ENCODE results near the gene ZPBP.

The ZPBP gene, protein sequence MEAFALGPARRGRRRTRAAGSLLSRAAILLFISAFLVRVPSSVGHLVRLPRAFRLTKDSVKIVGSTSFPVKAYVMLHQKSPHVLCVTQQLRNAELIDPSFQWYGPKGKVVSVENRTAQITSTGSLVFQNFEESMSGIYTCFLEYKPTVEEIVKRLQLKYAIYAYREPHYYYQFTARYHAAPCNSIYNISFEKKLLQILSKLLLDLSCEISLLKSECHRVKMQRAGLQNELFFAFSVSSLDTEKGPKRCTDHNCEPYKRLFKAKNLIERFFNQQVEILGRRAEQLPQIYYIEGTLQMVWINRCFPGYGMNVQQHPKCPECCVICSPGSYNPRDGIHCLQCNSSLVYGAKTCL

GRCh38 chr7:50092579-50093491, at the start of gene ZPBP:
ZPBP (minus strand) TSS chr7:50093246; CDS start chr7:50093194, 52 bp downstream.
- DNase-seq (ENCODE audit: low read depth), result peak; percentile 11

GRCh38 chr7:50142425-50143017, 49.5 kb upstream of the ZPBP start:
- peak; percentile 15 for DNase-seq (ENCODE audit: low read depth)

DNA sequence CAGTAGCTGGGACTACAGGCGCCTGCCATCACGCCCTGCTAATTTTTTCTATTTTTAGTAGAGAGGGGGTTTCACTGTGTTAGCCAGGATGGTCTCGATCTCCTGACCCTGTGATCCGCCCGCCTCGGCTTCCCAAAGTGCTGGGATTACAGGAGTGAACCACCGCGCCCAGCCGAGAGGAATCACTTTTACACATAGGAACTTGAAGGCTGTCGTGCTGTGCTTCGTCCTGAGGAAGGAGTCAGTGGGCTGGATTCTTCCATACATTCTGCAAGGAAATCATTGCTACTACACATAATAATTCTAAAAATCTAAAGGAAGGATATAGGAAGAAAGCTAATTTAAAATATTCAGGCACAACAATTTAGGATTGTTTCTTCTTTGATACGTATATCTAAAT, 48.8 kb upstream of the ZPBP start:
- DNase-seq (ENCODE audit: low read depth), result no peak

DNA sequence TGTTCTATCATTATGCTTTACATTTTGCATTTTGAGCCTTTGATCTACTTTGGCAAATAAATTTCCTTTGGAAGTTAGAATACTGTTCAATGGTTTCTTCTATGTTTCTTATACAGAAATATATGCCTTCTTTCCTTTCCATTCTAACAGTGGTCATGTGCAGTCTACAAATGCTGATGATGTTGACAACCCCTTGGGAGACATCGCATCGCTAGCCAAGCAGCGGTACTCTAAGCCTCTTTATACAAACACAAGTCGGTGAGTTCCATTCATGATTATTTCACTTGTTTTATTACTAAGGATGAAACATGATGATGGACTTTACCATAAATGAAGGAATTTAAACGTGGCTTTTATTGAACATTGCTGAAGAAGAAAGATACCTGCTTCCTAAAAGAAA, 48.1 kb upstream of the ZPBP start:
- no peak for DNase-seq (ENCODE audit: low read depth)

GRCh38 chr7:50140688-50141087, 47.6 kb upstream of the ZPBP start:
- DNase-seq (ENCODE audit: low read depth), result no peak

GRCh38 chr7:50138101-50138500, 45.1 kb upstream of the ZPBP start:
- no peak for DNase-seq (ENCODE audit: low read depth)

- no peak for DNase-seq (ENCODE audit: low read depth)
Measured at GRCh38 chr7:50125766-50126165, 32.7 kb upstream of the ZPBP start.

DNA sequence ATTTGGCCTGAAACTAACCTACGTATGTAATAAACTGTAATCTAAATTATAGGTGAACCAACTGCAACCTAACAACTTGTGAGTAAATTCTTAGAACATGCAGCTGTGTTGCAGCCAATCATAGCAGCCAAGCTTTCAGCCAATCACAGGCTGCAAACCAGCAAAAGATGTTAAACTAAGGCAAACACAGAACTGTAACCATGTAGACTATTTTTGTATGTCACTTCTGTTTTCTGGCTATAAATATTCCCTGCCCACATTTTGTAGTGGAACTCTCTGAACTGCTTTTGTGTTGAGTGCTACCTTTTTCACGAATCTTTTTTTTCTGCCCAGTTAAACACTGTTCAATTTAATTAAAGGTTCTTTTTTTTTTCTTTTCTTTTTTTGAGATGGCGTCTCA, 28.2 kb upstream of the ZPBP start:
- DNase-seq (ENCODE audit: low read depth), result no peak

DNA sequence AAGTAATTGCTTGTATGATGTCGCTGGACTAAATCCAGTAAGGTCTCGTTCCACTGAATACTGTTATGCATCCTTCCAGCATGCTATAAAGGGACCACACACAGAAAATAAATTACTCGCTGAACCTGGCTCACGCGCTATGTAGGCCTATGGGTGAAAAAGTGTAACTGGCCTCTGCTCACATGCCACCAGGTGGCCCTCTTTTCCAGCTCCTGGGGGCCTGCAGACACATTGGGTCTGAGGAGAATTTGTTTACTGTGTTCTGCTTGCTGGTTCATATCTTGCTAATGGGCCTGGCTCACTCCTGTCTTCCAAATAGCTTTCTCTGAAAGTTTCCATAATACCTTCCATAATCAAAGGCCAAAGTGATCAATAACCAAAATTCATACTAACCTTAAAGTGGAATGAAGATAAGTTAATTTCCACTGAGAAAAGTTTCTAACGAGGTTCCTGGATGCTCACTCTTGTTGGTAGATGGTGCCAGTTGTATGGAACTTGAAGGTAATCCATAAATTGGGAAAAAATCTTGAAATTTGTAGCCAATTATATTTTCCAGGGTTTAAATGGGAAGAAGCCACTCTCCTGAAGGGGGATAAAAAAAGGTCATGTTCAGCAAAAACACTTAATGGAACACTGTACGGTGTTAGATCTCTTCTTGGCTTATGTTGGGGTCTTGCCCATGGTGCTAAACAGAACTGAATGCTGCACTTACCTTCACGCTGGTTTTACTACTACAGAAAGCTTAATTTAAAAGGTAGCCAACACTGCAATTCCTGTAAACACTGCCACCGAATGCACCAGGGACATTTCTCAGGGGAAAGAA, 27.0 kb upstream of the ZPBP start:
- DNase-seq (ENCODE audit: low read depth), result no peak

DNA sequence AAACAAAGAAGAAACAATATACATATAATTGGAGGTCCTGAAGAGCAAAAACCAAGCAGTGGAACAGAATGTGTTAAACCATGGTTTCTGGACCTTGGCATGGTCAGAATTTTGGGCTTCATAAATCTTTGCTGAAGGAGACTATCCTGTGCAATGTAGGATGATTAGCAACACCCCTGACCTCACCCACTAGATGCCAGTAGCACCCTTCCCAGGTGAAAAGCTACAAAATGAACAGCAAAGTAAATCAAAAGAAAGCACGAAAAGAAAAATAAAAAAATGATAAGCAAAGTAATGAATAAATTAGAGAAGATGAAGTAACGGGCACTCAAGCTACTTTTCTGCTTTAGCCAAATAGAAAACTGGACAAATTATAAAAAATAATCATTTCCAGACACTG, 19.2 kb upstream of the ZPBP start:
- DNase-seq (ENCODE audit: low read depth), result no peak

DNA sequence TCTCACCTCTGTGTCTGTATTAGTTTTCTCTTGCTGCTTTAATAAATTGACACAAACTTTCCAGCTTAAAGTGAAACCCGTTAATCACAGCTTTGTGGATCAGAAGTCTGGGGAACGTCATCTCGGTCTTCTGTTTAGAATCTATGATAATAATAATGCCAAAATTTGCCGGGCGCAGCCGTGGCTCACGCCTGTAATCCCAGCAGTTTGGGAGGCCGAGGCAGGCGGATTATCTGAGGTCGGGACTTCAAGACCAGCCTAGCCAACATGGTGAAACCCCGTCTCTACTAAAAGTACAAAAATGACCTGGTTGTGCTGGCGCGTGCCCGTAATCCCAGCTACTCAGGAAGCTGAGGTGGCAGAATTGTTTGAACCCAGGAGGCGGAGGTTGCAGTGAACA, 8.8 kb upstream of the ZPBP start:
- no peak for DNase-seq (ENCODE audit: low read depth)

GRCh38 chr7:50095634-50096033, 2.6 kb upstream of the ZPBP start:
- no peak for DNase-seq (ENCODE audit: low read depth)

DNA sequence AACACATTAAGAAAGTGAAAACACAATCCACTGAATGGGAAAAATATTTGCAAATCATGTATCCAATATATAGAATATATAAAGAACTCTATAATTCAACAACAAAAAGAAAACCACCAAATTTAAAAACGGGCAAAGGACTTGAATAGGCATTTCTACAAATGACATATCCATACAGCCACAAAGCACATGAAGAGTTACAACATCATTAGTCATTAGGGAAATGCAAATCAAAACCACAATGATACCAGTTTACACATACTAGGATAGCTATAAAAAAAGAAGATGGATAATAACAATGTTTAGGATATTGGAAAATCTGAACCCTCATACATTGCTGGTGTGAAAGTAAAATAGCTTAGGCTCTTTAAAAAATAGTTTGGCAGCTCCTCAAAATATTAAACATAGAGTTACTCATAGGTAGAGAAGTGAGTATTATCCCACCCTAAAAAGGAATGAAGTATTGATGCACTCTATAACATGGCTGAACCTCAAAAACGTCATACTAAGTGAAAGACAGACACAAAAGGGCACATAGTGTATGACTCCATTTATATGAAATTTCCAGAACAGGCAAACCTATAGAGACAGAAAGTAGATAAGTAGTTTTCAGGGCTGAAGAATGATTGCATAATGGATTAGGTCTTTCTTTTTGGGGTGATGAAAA, 4.5 kb downstream of the ZPBP start:
- no peak for DNase-seq (ENCODE audit: low read depth)

GRCh38 chr7:50085344-50085743, 7.7 kb downstream of the ZPBP start:
- DNase-seq (ENCODE audit: low read depth), result no peak

DNA sequence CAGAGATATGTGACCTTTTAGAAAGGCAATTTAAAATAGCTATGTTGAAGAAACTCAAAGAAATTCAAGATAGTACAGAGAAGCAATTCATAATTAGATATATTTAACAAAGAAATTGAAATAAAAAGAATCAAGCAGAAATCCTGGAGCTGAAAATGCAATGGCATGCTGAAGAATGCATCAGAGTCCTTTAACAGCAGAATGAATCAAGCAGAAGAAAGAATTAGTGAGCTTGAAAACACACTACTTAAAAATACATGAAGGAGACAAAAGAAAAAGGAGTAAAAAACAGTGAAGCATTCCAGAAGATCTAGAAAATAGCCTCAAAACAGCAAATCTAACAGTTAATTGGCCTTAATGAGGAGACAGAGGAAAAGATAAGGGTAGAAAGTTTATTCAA, 20.0 kb downstream of the ZPBP start:
- DNase-seq (ENCODE audit: low read depth), result no peak

DNA sequence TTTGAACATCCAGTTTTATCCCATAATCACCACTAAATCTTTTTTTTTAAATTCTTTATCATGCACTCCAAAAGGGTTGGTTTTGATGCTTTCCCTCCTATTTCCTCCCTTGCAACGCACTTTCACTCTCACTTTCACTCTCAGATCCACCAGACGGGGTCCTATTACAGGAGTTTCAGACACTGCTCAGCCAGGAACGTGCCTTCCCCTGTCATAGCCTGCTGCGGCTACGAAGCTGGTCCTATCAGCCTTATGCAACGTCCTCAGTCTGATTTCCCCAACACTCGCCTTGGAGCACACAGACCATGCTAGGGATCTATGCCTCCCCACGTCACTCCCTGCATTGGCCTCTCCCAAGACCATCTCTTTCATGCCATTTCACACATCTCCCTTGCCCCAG, 23.4 kb downstream of the ZPBP start:
- no peak for DNase-seq (ENCODE audit: low read depth)

DNA sequence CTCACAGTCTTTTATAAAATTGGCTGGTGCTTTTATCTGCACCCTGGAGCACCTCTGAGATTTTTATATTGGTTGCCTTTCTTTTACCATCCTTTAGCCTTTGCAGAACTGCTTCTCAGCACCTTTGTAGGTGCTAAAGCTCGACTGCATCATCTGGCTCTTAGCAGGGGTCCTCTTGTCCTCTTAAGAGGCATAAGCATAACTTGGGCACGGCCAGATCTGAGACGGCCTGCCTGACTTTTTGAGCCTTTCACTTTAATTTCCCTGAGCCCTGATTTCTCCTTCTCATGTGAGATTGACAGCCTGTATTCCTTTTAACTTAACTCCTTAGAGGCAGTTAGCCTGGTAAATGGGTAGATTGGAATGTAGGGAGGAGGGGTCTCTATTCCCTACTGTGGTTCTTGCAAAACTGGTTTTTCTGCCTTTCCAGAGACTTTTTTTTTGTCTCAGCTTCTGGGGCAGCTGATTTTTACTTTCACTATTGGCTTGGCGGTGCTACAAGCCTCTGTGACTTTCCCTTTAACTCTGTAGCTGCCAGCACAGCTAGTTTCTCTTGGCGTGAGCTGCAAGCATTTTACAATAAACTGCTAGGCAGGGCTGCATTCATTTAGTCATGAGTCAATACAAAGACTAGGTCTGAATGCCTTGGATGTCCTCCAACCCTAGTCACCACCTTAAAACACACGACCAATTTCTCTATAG, 24.0 kb downstream of the ZPBP start:
- DNase-seq (ENCODE audit: low read depth), result no peak

DNA sequence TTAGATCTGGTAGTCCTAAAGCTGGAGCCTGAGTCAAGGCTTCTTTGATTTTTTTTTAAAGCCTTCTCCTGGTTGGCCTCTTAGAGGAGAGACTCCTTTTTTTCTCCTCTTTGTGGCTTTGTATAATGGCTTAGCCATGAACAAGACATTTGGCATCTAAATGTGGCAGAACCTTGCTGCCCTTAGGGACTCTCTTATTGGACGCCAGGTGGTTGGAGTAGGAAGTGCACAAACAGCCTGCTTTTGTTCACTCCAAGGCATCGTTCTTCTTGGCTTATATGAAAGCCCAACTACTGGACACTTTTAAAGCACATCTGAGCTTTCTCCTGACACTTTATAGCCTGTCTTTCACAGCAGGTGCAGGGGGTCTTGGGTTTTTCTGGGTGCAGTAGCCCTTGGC, 25.0 kb downstream of the ZPBP start:
- no peak for DNase-seq (ENCODE audit: low read depth)

DNA sequence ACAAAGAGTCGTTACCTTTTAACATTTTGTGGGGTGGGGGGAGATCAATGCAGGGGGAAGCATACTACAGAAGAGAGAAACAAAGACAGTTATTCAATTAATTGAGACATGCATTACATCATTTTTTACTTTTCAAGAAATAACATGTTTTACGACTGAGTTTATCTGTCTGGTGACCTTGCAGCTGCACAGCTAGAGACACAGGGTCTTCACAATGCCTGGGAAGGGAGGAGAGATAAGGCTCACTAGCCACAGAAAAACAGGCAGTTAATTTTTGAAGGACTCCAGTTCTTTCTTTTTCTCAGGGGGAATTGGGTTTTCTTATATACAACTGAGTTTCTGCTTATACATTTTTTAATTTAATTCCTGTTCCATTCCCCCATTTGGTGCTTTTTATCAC, 30.1 kb downstream of the ZPBP start:
- DNase-seq (ENCODE audit: low read depth), result no peak

- DNase-seq (ENCODE audit: low read depth), result no peak
Measured at GRCh38 chr7:50056131-50056530, 36.9 kb downstream of the ZPBP start.

GRCh38 chr7:50047716-50048115, 45.3 kb downstream of the ZPBP start:
- DNase-seq (ENCODE audit: low read depth), result no peak

Measured in amniotic epithelial cell (primary cell).